Ovary (tissue), 3 donors: ENCODE measurements around the gene CSMD2.

Experiments
- CTCF ChIP-seq, 3 donors: fragments of 450-650 bp in 2 of 3; fragments of 200-600 bp in 1 of 3; IDR thresholded peaks; one replicate each; pipeline versions ENCODE4 v1.5.1 to v1.8.0; 2016 to 2022; ENCODE audit warnings: antibody characterized with exemption in 3 of 3, mild to moderate bottlenecking in 1 of 3
- EP300 ChIP-seq: sonication (generic); formaldehyde crosslinking; IDR thresholded peaks from one replicate; pipeline ENCODE4 v1.6.1; 2017; ENCODE audit warnings: antibody characterized with exemption
- donor health status: DM: no; HTN: no; CAD: no.

- TF ChIP-seq CTCF (IDR thresholded peaks at IDR 0.05) (no peak), EP300 (no peak)
These were observed 402.1 kb downstream of the CSMD2 start for GRCh38 chr1:33762962-33763361.
